ENCODE data around the gene BID. TPM values are rescaled to one million over a fixed set of nuclear protein-coding genes. Genes with fewer than 3 reads are reported as not detected.

Gene BID
- total RNA-seq, 1 donor from 2014 or later: 44.6 TPM

DNA sequence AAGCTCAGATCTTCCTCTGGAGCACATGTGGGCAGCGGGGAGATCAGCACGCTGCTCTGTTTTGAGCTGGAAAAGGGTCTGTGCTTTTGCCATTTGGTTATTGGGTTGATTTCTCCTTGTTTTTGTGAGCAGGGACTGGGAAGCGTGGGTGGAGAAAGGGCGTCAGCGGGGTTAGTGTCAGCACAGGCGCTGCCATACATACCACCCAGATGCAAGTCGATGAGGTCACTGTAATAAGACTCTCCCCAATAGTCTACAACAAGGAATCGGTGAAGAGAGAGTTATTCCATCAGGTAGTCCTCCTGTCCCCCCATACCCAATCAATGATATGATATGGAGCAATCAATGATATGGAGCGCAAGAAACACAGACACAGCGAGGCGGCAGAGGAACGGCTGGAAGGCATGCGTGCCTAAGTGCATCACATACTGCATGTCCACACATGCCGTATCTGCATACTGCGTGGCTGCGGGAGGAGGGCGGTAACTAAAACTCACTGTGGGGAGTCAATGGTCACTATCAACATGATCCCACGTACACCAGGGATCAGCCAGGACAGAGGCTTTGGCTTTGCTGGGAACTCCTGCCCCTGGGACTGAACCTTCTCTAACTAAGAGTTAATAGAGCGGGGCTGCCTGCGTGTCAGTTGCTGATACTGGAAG, 29.5 kb upstream of the BID start:
- DNase-seq (ENCODE audit: low read depth): no peak

GRCh38 chr22:17802822-17803221, 28.6 kb upstream of the BID start:
- peak; percentile 15 for DNase-seq (ENCODE audit: low read depth)

DNA sequence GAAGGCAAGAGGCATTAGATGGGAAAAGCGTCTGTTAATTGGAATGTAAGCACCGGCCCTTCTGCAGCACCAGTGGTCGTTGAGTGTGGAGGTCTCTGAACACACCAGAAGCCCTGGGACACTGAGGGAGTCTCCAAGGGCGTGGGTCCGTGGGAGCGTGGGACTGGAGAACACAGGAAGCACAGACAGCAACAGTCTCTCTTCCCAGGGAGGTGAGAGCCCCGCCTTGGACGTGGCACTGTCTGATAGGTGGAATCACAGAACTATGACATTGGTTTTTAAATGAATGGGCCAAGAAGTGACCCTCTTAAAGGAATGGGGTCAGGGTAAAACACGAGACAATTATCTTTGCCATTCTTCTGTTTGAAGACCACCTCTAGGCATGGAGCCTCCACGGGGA, 28.1 kb upstream of the BID start:
- no peak for DNase-seq (ENCODE audit: low read depth)

- DNase-seq (ENCODE audit: low read depth): no peak
These were observed 23.7 kb upstream of the BID start for GRCh38 chr22:17797721-17798559.

- no peak for DNase-seq (ENCODE audit: low read depth)
These were observed 22.4 kb upstream of the BID start for GRCh38 chr22:17796695-17797094.

DNA sequence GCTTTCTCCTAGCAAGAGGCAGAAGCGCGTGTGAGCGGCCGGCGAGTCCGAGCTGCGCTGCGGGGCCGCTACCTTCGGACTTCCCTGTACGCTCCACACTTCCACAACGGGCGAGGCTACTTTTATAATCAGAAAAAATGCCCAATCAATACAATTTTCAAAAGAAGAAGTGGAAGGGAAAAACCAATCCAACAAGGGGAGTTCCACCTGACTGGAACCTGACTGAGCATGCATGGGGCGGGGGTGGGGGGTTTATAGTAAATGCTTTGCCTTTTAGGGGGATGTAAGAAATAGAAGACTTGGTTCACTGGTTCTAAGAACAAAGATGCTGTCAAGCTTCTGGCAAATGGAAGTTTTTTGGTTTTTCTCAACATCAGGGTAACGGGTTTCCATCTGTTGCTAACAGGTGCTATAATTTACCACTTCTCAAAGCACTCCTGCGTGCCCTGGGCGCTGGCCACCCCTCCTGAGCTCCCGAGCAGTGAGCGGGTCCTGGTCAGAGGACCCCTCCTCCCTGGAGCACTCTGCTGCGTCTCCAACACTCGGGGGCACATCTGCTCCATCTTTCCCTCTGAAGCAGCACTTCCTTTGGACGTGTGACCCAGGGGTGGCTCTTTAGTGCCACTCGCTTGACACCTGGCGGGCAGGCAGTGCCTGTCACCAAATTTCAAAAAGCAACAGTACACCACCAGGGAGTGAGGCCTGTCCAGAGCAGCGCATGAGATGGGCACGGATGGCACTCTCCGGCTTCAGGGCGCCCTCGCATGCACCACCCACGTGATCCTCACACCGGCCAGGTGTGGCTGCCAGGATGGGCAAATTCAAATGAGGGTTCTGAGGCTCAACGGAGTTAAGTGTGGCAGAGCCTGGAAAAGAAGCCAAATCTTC, 21.6 kb upstream of the BID start:
- no peak for DNase-seq (ENCODE audit: low read depth)

- no peak for DNase-seq (ENCODE audit: low read depth)
These were observed 20.7 kb upstream of the BID start for GRCh38 chr22:17794726-17795542.

DNA sequence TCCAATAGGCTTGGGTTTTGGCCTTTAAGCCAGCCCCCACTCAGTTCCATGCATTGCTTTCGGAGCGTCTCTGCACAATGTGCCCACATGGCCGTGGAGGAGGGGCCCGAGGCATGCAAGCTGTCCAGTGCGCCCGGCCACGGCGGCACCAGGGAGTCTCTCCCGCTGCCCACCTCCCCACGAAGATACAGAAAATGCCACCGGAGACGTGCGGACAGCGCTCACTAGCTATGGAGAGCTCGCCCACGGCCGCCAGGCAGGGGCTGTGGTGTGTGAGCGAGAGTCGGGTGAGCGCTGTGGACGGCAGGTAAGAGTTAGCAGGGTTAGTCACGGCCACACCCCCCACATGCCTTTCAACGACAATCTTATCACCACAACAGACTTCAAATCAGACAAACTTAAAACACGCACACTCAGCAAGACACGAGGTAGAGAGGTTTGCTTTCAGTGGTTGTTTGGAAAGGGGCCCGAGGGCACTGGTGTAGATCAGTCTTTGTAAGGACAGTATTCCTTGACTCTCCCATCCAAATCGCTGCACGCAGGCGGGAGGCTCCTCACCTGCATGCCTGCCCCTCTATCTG, 18.7 kb upstream of the BID start:
- no peak for DNase-seq (ENCODE audit: low read depth)

GRCh38 chr22:17792299-17792698, 18.0 kb upstream of the BID start:
- DNase-seq (ENCODE audit: low read depth): no peak

DNA sequence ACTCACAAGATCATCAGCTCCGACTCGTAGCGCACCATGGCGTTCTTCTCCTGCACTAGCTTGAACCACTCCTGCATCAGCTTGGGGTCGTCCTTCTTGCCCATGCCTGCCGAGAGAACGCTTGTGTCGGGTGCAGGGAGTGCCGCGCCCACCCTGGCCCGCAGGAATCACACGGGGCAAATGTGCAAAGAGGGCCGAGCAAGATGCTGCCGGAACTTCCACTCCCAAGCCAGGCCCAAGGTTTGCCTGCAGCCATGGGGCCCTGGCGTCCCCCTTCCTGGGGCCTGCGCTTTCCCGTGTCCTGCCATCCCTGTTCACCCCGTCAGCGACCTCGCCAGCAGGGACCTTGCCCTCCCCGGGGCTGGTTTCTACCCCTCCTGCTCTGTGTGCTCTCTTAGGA, 16.9 kb upstream of the BID start:
- no peak for DNase-seq (ENCODE audit: low read depth)

- no peak for DNase-seq (ENCODE audit: low read depth)
These were observed 15.3 kb upstream of the BID start for GRCh38 chr22:17789379-17790200.

DNA sequence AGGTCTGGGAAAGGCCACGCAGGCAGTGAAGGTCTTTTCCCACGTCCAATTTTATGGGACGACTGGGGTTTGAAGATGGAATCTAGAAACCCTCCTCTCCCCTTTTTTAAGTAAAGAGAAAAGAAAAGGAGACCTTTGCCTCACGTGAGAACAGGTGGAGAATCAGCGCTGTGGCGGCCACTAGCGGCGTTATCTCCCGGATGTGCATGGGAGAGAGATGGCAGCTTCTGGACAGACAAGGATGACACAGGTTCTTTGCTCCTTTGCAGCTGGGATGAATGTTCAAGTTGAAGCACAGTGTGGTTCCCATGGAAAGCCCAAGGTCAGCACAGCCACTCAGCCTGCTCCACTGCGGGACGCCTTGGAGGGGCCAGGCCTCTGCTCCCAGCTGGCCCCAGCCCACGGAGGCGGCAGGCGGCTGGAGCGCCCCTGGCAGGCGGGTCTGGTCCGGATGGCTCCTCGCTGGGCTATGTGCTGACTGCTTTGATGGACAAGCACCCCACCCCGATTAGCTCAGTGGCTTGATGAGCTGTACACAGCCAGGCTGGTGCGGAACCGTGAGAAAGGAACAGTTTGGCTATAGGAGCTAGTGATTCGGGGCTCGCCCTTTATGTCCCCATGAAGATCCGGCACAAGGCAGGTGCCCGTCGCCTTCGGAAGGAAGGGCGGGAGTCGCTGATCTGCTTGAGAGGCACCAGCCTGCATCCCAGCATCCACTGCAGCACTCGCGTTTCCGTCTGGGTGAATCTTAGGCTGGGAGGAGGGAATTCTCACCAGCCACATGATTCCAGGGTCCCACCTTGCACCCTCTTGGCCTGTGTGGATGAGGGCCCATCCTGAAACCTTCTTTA, 14.5 kb upstream of the BID start:
- no peak for DNase-seq (ENCODE audit: low read depth)

GRCh38 chr22:17787716-17788330, 13.6 kb upstream of the BID start:
- DNase-seq (ENCODE audit: low read depth): no peak

- no peak for DNase-seq (ENCODE audit: low read depth)
These were observed 13.0 kb upstream of the BID start for GRCh38 chr22:17787241-17787640.

- peak; percentile 97 for DNase-seq (ENCODE audit: low read depth)
These were observed 12.3 kb upstream of the BID start for GRCh38 chr22:17786435-17787161.

GRCh38 chr22:17785185-17786184, 11.2 kb upstream of the BID start:
- DNase-seq (ENCODE audit: low read depth): no peak
